HepG2 (cell line): Measurements from ENCODE around the gene BID. TPM values are rescaled to one million over a fixed set of nuclear protein-coding genes. Genes with fewer than 3 reads are reported as not detected.

Source experiments
- AKNA ChIP-seq: sonication (generic); formaldehyde crosslinking; IDR thresholded peaks from 2 replicates; pipeline ENCODE4 v1.4.0; 2020; ENCODE audit warnings: missing genetic modification reagents, borderline replicate concordance
- ESRRA ChIP-seq: sonication (generic); formaldehyde crosslinking; IDR thresholded peaks from 2 replicates; pipeline ENCODE4 v1.5.1; 2020; ENCODE audit warnings: mild to moderate bottlenecking, low read depth, missing genetic modification reagents
- FOSL2 ChIP-seq: sonication (generic); formaldehyde crosslinking; IDR thresholded peaks from 2 replicates; pipeline ENCODE4 v1.4.0; 2020; ENCODE audit warnings: missing genetic modification reagents
- JDP2 ChIP-seq: sonication (generic); formaldehyde crosslinking; IDR thresholded peaks from 2 replicates; pipeline ENCODE4 v1.8.1; 2022; ENCODE audit warnings: missing genetic modification reagents, borderline replicate concordance
- NR2C2 ChIP-seq: sonication (generic); formaldehyde crosslinking; IDR thresholded peaks from 2 replicates; pipeline ENCODE4 v1.4.0; 2020; ENCODE audit warnings: missing genetic modification reagents, mild to moderate bottlenecking, moderate library complexity, borderline replicate concordance
- RXRA ChIP-seq: sonication (generic); formaldehyde crosslinking; IDR thresholded peaks from 2 replicates; pipeline ENCODE4 v1.5.1; 2020; ENCODE audit warnings: missing genetic modification reagents
- SOX5 ChIP-seq: IDR thresholded peaks from 2 replicates; pipeline ENCODE4 v1.6.1; 2016; ENCODE audit warnings: borderline replicate concordance
- SRY ChIP-seq: sonication (generic); formaldehyde crosslinking; IDR thresholded peaks from 2 replicates; pipeline ENCODE4 v1.8.0; 2022; ENCODE audit warnings: mild to moderate bottlenecking, missing genetic modification reagents
- ZGPAT ChIP-seq: IDR thresholded peaks from 2 replicates; pipeline ENCODE4 v1.6.1; 2016; ENCODE audit warnings: mild to moderate bottlenecking
- ZNF260 ChIP-seq: sonication (generic); formaldehyde crosslinking; IDR thresholded peaks from 2 replicates; pipeline ENCODE4 v1.4.0; 2020; ENCODE audit warnings: missing genetic modification reagents, low read depth, mild to moderate bottlenecking, borderline replicate concordance
- ZNF501 ChIP-seq: sonication (generic); formaldehyde crosslinking; IDR thresholded peaks from 2 replicates; pipeline ENCODE4 v1.5.1; 2020; ENCODE audit warnings: mild to moderate bottlenecking, moderate library complexity, missing genetic modification reagents
- ZNF546 ChIP-seq: sonication (generic); formaldehyde crosslinking; conservative IDR thresholded peaks from 2 replicates; pipeline ENCODE4 v1.8.1; 2023; ENCODE audit warnings: mild to moderate bottlenecking, missing genetic modification reagents
- ZNF552 ChIP-seq: sonication (generic); formaldehyde crosslinking; IDR thresholded peaks from 2 replicates; pipeline ENCODE4 v1.9.0; 2022; ENCODE audit warnings: missing genetic modification reagents, mild to moderate bottlenecking, borderline replicate concordance
- ZNF569 ChIP-seq: sonication (generic); formaldehyde crosslinking; IDR thresholded peaks from 2 replicates; pipeline ENCODE4 v1.5.0; 2020; ENCODE audit warnings: mild to moderate bottlenecking, missing genetic modification reagents, moderate library complexity, borderline replicate concordance
- ZNF670 ChIP-seq: sonication (generic); formaldehyde crosslinking; IDR thresholded peaks from 2 replicates; pipeline ENCODE4 v1.8.0; 2022; ENCODE audit warnings: mild to moderate bottlenecking, missing genetic modification reagents, borderline replicate concordance
- ZNF781 ChIP-seq: sonication (generic); formaldehyde crosslinking; IDR thresholded peaks from 2 replicates; pipeline ENCODE4 v1.5.1; 2020; ENCODE audit warnings: borderline replicate concordance, mild to moderate bottlenecking, missing genetic modification reagents; ENCODE audit errors: not compliant biosample characterization
- ZNF83 ChIP-seq: sonication (generic); formaldehyde crosslinking; IDR thresholded peaks from 2 replicates; pipeline ENCODE4 v1.4.0; 2020; ENCODE audit warnings: missing genetic modification reagents, mild to moderate bottlenecking, borderline replicate concordance
- polyA plus RNA-seq, 8 experiments: library from polyadenylated mRNA; depleted of rRNA in 3 of 8; stranded (reverse) in 7 of 8; unstranded in 1 of 8; fragments of >200 nt; fragmentation: Illumina TruSeq in 4 of 8; extraction: Trizol in 4 of 8; gene quantifications; 2 replicates each; pipeline versions ENCODE4 v1.2.1 to v1.2.3, GENCODE V29; 2011 to 2016; ENCODE audit warnings: low read depth in 4 of 8, missing spikeins in 1 of 8, mixed read lengths in 1 of 8; ENCODE audit not compliant: insufficient read depth in 1 of 8
- total RNA-seq, 5 experiments: library from RNA; depleted of rRNA; stranded (reverse); fragments of >200 nt; fragmentation: Illumina TruSeq; extraction: Trizol; gene quantifications; 2 replicates each; pipeline ENCODE4 v1.2.3, GENCODE V29; 2016; ENCODE audit warnings: low read depth in 1 of 5
- TF ChIP-seq, protein P1 (sequence below): sonication (generic); formaldehyde crosslinking; conservative IDR thresholded peaks from 2 replicates; pipeline ENCODE4 v1.4.0; 2020; ENCODE audit warnings: missing genetic modification reagents
- TF ChIP-seq, protein P2 (sequence below): sonication (generic); formaldehyde crosslinking; IDR thresholded peaks from 2 replicates; pipeline ENCODE4 v1.4.0; 2020; ENCODE audit warnings: missing genetic modification reagents

Gene BID
- total and polyA plus RNA-seq, 2 of the 13 experiments (the other 11 are each of a cell fraction or from before 2014, with no cell fraction given): 35.3 to 51.7 TPM

DNA sequence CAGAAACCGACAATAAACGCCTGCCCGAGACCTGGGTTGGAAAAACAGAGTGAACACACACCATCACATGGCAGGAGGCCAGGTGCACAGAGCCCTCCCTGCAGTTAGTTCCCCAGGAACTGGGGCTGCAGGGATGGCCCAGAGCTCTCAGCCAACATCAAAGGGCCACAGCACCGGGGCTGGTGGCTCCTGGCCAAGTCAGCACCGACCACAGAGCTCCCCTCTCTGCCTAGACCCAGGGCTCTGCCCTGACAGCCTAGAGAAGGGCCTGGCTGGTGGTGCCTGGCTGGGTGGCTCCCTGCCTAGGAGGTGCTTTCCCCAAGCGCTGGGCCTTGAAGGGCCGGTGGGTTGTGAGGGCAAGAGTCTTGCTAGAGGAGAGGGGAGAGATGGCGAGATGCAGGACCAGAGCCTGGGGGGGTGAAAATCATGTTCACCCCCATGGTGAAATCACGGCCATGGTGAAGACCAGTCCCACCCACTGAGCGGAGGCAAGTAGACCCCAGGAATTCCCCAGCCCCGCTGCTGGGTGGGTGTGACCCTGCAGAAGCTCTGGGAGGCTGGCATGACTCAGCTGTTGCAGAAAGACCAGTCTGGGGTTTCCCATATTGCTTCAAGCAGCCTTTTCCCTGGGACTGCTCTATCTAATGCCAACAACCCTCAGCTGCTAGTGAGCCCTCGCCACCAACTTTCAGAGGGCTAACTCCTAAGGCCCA, 7.2 kb upstream of the BID start (continued):
- TF ChIP-seq JDP2 (CRISPR knock-in tag) (no peak), ZNF501 (CRISPR knock-in tag) (peak; percentile 78), ZNF552 (no peak), RXRA (CRISPR knock-in tag) (peak; percentile 41; the same call in 1 of the 2 replicates), ZGPAT (CRISPR knock-in tag) (peak; percentile 67; the same call in 1 of the 2 replicates), ZNF670 (CRISPR knock-in tag) (no peak), ZNF781 (CRISPR knock-in tag) (no peak), AKNA (no peak), NR2C2 (CRISPR knock-in tag) (no peak), ESRRA (CRISPR knock-in tag) (no peak), ZNF260 (CRISPR knock-in tag) (no peak), ZNF569 (CRISPR knock-in tag) (no peak), ZNF546 (no peak), FOSL2 (no peak; the same call in 1 of the 2 replicates), ZNF83 (CRISPR knock-in tag) (0 out of 2 replicates have a peak, but pooled peaks have one; percentile 11), SRY (CRISPR knock-in tag) (no peak), SOX5 (CRISPR knock-in tag) (peak; percentile 38; the same call in 1 of the 2 replicates)
- TF ChIP-seq, protein P1, sequence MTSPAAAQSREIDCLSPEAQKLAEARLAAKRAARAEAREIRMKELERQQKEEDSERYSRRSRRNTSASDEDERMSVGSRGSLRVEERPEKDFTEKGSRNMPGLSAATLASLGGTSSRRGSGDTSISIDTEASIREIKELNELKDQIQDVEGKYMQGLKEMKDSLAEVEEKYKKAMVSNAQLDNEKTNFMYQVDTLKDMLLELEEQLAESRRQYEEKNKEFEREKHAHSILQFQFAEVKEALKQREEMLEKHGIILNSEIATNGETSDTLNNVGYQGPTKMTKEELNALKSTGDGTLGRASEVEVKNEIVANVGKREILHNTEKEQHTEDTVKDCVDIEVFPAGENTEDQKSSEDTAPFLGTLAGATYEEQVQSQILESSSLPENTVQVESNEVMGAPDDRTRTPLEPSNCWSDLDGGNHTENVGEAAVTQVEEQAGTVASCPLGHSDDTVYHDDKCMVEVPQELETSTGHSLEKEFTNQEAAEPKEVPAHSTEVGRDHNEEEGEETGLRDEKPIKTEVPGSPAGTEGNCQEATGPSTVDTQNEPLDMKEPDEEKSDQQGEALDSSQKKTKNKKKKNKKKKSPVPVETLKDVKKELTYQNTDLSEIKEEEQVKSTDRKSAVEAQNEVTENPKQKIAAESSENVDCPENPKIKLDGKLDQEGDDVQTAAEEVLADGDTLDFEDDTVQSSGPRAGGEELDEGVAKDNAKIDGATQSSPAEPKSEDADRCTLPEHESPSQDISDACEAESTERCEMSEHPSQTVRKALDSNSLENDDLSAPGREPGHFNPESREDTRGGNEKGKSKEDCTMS (CRISPR knock-in tag): no peak
- TF ChIP-seq, protein P2, sequence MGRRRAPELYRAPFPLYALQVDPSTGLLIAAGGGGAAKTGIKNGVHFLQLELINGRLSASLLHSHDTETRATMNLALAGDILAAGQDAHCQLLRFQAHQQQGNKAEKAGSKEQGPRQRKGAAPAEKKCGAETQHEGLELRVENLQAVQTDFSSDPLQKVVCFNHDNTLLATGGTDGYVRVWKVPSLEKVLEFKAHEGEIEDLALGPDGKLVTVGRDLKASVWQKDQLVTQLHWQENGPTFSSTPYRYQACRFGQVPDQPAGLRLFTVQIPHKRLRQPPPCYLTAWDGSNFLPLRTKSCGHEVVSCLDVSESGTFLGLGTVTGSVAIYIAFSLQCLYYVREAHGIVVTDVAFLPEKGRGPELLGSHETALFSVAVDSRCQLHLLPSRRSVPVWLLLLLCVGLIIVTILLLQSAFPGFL: no peak
